ENCODE data around the gene IL24.

IL24 gene

DNA sequence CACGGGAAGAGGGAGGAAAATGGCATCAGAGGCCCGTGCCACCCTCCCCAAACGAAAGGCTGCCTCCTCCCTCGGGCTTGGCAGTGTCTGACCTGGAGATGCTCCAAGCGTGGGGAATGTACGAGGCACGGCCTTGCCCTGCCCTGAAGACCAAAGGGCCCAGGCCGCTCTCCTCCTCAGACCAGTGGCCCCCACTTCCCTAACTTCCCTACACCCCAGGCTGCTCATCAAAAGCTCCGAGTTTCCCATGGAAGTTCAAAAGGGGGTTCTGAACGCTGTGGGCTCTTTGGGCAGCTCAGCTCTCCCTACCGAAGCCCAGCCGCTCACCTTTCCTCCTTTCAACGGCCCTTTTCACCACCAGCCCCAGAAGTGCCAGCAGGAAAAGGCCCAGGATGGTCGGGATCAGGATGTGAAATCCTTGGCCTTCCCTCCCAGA is 12.7 kb downstream of the IL24 start:
- H3K4me2 ChIP-seq (ENCODE audit: low read length), result peak overlapping the region; percentile 50
- H3K9me3 ChIP-seq (ENCODE audit: control insufficient read depth, low read length), result no peaks in the 10 kb centered on the region
- peak overlapping the region; percentile 52 for H3K4me3 ChIP-seq (ENCODE audit: low read depth, low read length)
- H3K27ac ChIP-seq, result peak overlapping the region; percentile 36
- TF ChIP-seq, protein P1, sequence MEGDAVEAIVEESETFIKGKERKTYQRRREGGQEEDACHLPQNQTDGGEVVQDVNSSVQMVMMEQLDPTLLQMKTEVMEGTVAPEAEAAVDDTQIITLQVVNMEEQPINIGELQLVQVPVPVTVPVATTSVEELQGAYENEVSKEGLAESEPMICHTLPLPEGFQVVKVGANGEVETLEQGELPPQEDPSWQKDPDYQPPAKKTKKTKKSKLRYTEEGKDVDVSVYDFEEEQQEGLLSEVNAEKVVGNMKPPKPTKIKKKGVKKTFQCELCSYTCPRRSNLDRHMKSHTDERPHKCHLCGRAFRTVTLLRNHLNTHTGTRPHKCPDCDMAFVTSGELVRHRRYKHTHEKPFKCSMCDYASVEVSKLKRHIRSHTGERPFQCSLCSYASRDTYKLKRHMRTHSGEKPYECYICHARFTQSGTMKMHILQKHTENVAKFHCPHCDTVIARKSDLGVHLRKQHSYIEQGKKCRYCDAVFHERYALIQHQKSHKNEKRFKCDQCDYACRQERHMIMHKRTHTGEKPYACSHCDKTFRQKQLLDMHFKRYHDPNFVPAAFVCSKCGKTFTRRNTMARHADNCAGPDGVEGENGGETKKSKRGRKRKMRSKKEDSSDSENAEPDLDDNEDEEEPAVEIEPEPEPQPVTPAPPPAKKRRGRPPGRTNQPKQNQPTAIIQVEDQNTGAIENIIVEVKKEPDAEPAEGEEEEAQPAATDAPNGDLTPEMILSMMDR (IDR thresholded peaks at IDR 0.05), result no peak
- no peaks in the 10 kb centered on the region for H3K79me2 ChIP-seq
- no peaks in the 10 kb centered on the region for H3K27me3 ChIP-seq (ENCODE audit: control insufficient read depth, insufficient read depth, low read length)
- no peaks in the 10 kb centered on the region for H3K36me3 ChIP-seq (ENCODE audit: control insufficient read depth, insufficient read depth, low read length)
- peak overlapping the region; percentile 83 for H2AFZ ChIP-seq
- no peak overlapping the region for H3K9ac ChIP-seq
- H3K4me1 ChIP-seq, result no peaks in the 10 kb centered on the region

GRCh38 chr1:206911064-206911663 is 13.9 kb downstream of the IL24 start:
- no peaks in the 10 kb centered on the region for H3K9me3 ChIP-seq (ENCODE audit: control insufficient read depth, low read length)
- TF ChIP-seq, protein P1 (IDR thresholded peaks at IDR 0.05), result peak; percentile 72
- no peak overlapping the region for H3K4me2 ChIP-seq (ENCODE audit: low read length)
- no peak overlapping the region for H3K27ac ChIP-seq
- no peak overlapping the region for H3K4me3 ChIP-seq (ENCODE audit: low read depth, low read length)
- no peak overlapping the region for H3K9ac ChIP-seq
- no peaks in the 10 kb centered on the region for H3K79me2 ChIP-seq
- no peaks in the 10 kb centered on the region for H3K27me3 ChIP-seq (ENCODE audit: control insufficient read depth, insufficient read depth, low read length)
- H3K4me1 ChIP-seq, result no peaks in the 10 kb centered on the region
- H3K36me3 ChIP-seq (ENCODE audit: control insufficient read depth, insufficient read depth, low read length), result no peaks in the 10 kb centered on the region
- H2AFZ ChIP-seq, result no peak overlapping the region

GRCh38 chr1:206912445-206913095 is 15.3 kb downstream of the IL24 start:
- no peaks in the 10 kb centered on the region for H3K27me3 ChIP-seq (ENCODE audit: control insufficient read depth, insufficient read depth, low read length)

GRCh38 chr1:206913766-206914537 is 16.7 kb downstream of the IL24 start:
- Histone ChIP-seq H3K4me1 (no peaks in the 10 kb centered on the region), H3K9me3 (ENCODE audit: control insufficient read depth, low read length) (no peaks in the 10 kb centered on the region), H3K27me3 (ENCODE audit: control insufficient read depth, insufficient read depth, low read length) (no peaks in the 10 kb centered on the region), H3K4me2 (ENCODE audit: low read length) (no peak overlapping the region), H3K4me3 (ENCODE audit: low read depth, low read length) (no peak overlapping the region), H2AFZ (no peak overlapping the region), H3K9ac (no peak overlapping the region), H3K27ac (no peak overlapping the region), H3K36me3 (ENCODE audit: control insufficient read depth, insufficient read depth, low read length) (no peaks in the 10 kb centered on the region), H3K79me2 (no peaks in the 10 kb centered on the region)
- TF ChIP-seq, protein P1 (IDR thresholded peaks at IDR 0.05), result no peak

More at GRCh38 chr1:206912445-206913095, 15.3 kb downstream of the IL24 start:
- H3K27ac ChIP-seq, result no peak overlapping the region
- H3K9me3 ChIP-seq (ENCODE audit: control insufficient read depth, low read length), result no peaks in the 10 kb centered on the region
- no peak overlapping the region for H3K4me3 ChIP-seq (ENCODE audit: low read depth, low read length)
- H3K4me1 ChIP-seq, result no peaks in the 10 kb centered on the region
- TF ChIP-seq, protein P1 (IDR thresholded peaks at IDR 0.05), result peak; percentile 65
- H3K9ac ChIP-seq, result no peak overlapping the region
- H3K36me3 ChIP-seq (ENCODE audit: control insufficient read depth, insufficient read depth, low read length), result no peaks in the 10 kb centered on the region
- H3K79me2 ChIP-seq, result no peaks in the 10 kb centered on the region
- no peak overlapping the region for H3K4me2 ChIP-seq (ENCODE audit: low read length)
- H2AFZ ChIP-seq, result no peak overlapping the region

Data from parathyroid adenoma (tissue), 2 donors.